GM19351 (cell line): ENCODE measurements around the gene AKR1D1.
A peak's percentile ranks its signal among the peaks of the same experiment; 100 is the strongest.
"Not testable (repeated sequence)": the region's sequence is repeated elsewhere in the genome, so short reads cannot be mapped to it uniquely, and the experiment has no call there.

Source experiments
- ATAC-seq: cut with Tn5 transposase; IDR thresholded peaks from one replicate; pipeline ENCODE4 v1.9.1; 2021; ENCODE audit warnings: mild to moderate bottlenecking, moderate library complexity; ENCODE audit not compliant: unreplicated experiment

The AKR1D1 gene

DNA sequence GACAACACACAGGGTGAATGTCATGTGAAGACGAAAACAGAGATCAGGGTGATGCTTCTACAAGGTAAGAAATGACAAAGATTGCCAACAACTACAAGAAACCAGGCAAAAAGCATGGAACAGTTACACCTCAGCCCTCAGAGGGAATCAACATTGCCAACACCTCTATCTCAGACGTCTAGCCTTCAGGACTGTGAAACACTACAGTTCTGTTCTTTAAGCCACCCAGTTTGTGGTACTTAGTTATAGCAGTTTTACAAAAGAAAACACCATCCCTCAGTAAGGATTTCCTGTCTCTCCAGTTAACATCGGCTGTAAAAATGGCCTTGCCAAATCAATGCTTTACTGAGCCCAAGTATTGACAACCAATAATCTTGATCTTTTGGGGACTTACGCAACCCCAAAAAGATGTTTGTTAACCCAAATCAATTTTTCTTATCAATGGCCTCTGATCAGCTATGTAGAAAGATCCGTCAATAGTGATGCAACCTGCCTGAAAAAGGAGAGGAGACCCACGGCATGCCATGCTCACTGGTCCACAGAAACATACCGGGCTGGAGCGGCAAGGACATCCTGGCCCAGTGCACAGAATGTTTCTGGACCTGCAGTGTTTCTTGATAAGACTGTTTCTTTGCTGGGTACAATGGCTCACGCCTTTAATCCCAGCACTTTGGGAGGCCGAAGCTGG lies 44.0 kb downstream of the AKR1D1 start:
- no peak for ATAC-seq

DNA sequence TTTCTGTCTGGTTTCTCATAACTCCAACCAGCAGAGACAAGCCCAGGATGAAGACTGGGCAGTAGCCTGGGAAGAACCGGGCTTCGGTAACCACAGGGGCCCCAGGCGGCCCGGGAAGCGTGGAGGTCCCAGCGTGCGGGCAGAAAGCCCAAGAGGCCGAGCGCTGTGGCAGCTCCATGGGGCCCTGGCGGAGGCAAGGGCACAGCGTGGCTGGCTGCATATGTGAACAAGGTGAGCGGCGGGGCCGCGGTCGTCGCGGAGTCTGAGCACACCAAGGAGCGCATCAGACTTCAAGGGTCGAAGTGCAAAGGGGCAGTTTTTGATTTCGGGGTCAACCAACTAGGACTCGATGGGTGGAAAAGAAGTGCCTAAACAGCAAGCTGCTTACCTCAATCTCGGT lies 45.9 kb downstream of the AKR1D1 start:
- no peak for ATAC-seq

DNA sequence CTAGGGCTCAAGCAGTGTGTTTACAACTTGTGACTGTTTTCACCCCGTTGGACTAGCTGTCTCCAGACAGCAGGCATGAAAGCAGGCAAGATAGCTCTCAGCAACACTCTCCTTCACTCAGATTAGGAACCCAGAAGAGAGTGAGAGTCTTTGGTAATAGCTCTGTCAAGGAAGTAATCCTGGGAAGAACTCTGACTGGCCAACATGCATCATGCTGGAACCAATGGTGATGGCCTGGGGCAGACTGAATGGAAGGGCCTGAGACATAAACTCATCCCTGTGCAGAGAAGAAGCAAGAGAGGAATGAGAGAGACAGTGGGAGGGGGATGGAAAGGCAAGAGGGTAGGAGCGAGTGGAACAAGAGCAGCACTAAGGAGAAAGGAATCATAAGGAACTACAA lies 48.9 kb downstream of the AKR1D1 start:
- peak; percentile 5 for ATAC-seq

GRCh38 chr7:138125598-138126111 lies 49.4 kb downstream of the AKR1D1 start:
- peak; percentile 98 for ATAC-seq

DNA sequence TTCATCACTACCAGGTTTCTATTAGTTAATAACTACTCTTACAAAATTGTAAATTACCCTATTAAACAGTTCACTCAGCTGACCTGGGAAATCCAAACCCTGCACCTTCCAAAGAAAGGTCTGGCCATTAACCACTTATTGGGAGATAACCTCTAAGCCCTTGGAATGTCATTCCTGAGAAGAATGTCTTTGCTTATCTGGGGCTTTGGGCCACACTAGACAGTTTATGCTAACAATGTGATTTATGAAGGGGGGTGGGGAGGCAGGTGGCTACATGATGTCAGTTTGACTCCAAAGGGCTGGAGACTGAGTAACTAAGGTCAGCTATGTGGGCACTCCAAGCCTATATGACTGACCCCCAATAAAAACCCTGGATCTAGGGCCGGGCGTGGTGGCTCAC lies 50.7 kb downstream of the AKR1D1 start:
- no peak for ATAC-seq

- no peak for ATAC-seq
Measured at GRCh38 chr7:138127996-138128395, 51.7 kb downstream of the AKR1D1 start.

DNA sequence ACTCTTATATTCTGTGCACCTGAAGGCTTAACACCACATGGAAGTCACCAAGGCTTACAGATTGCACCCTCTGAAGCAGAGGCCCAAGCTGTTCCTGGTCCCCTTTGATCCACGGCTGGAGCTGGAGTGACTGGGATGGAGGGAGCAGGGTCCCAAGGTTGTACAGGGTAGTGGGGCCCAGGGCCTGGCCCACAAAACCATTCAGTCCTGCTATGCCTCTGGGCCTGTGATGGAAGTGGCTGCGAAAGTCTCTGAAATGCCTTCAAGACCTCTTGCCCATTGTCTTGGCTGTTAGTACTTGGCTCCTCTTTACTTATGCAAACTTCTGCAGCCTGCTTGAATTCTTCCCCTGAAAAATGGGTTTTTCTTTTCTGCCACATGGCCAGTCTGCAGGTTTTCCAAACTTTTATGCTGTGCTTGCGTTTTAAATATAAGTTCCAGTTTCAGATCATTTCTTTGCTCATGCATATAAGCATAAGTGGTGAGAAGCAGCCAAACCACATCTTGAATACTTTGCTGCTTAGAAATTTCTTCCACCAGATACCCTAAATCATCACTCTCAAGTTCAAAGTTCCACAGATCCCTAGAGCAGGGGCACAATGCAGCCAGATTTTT lies 53.4 kb downstream of the AKR1D1 start:
- no peak for ATAC-seq

DNA sequence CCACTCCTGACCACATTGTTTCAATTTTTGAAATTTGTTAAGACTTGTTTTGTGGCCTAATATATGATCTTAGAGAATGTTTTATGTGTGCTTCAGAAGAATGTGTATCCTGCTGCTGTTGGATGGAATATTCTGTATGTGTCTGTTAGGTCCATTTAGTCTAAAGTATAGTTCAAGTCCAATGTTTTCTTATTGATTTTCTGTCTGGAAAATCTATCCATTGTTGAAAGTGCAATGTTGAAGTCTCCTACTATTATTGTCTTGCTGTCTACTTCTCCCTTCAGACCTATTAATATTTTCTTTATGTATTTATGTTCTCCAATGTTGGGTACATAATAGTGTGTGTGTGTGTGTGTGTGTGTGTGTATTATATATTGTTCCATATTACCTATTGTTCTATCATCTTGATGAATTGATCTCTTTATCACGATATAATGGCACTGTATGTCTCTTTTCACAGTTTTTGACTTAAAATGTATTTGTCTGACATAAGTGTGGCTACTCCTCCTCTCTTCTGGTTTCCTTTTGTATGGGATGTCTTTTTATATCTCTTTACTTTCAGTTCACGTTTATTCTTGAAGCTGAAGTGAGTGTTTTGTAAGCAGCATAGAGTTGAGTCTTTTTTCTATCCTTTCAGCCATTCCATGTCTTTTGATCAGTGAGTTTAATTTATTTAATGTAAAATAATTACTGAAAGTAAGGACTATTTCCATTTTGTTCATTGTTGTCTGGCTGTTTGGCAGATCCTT lies 61.3 kb downstream of the AKR1D1 start:
- ATAC-seq, result peak; percentile 86

- ATAC-seq, result peak; percentile 28
Measured at GRCh38 chr7:138138244-138138643, 62.0 kb downstream of the AKR1D1 start.

DNA sequence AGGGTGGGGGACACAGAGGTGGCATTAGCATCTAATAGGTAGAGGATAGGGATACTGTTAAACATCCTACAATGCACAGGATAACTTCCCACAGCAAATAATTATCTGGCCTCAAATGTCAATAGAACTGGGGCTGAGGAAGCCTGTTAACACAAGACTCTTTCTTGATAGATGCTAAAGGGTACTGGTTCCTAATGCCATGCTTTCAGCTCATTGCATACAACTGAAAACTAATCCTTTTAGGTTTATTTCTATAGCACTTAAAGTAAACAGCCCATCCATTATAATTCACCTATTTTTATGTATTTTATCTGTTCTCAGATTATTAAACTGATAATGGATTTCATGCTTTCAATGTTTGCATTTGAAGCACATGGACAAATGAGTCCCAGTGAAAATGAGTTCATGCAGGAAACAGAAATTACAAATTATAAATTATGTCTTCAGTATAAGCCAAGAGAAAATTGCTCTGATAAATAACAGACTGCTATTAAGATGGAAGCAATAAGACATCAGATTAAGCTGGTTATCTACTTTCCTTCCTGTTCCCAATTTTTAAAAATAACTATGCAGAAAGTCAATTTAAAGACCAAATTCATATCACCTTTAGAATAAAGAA lies 66.4 kb downstream of the AKR1D1 start:
- ATAC-seq, result no peak

DNA sequence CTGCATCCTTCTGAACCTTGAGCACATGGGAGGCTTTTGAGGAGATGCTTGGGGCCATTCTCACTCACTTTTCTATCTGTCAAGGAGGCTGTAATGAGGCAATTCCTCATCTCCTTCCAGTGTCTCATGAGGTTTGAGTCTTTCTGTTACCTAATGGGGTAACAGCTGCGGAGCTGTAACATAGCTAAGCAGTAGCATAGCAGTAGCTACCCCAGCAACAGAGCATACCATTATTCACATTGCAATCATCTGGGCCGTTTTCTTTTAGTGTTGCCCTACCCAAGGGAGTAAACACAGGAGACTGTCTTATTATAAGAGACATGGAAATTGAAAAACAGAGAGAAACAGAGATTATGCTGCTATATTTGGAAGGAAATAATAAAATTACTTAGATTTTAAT lies 68.7 kb downstream of the AKR1D1 start:
- no peak for ATAC-seq

DNA sequence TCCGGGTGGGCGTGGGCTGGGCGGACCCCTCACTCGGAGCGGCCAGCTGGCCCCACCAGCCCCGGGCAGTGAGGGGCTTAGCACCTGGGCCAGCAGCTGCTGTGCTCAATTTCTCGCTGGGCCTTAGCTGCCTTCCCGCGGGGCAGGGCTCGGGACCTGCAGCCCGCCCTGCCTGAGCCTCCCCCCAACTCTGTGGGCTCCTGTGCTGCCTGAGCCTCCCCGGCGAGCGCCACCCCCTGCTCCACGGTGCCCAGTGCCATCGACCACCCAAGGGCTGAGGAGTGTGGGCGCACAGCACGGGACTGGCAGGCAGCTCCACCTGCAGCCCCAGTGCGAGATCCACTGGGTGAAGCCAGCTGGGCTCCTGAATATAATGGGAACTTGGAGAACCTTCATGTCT lies 70.0 kb downstream of the AKR1D1 start:
- not testable (repeated sequence) for ATAC-seq

GRCh38 chr7:138146757-138147734 lies 70.8 kb downstream of the AKR1D1 start:
- ATAC-seq, result not testable (repeated sequence)

- ATAC-seq, result no peak
Measured at GRCh38 chr7:138151731-138152577, 75.7 kb downstream of the AKR1D1 start.

- no peak for ATAC-seq
Measured at GRCh38 chr7:138154661-138155060, 78.4 kb downstream of the AKR1D1 start.

GRCh38 chr7:138157702-138158101 lies 81.4 kb downstream of the AKR1D1 start:
- ATAC-seq, result no peak

DNA sequence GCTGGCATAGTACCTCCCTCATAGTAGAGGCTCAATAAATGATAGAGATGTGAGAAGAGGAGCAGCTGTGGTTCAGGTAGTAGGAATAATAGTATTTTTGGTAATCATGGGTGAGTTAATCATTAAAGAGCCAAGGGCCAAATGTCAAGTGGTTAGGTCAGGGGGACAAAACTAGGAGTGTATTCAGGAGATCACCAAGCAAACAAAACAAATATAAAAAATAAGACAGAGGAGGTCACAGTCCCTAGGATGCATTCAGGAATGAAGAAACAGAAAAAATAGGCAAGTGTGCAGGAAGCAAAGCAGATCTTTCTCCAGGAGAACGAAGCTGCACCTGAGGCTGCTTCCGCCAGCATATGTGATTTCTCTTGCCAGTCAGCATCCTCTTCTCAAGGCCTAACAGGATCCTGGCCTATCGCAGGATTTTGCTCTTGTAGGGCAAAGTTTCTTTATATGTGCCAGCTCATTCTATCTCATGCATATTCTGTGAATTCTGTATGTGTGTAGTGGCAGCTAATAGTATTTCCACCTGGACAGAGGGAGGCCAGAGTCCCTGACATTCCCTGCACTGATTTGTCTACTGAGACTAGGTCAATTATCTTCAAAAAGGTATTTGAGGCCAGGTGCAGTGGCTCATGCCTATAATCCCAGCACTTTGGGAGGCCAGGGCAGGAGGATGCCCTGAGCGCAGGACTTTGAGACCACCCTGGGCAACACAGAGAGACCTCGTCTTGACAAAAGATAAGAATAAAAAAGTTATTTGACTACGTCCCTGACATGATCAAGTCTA lies 82.7 kb downstream of the AKR1D1 start:
- ATAC-seq, result no peak

- peak; percentile 100 for ATAC-seq
Measured at GRCh38 chr7:138161600-138162081, 85.4 kb downstream of the AKR1D1 start.
